ENCODE data around the gene CNOT6. TPM values are rescaled to one million over a fixed set of nuclear protein-coding genes. Genes with fewer than 3 reads are reported as not detected.
"Not testable (repeated sequence)": the region's sequence is repeated elsewhere in the genome, so short reads cannot be mapped to it uniquely, and the experiment has no call there.

The CNOT6 gene
- total RNA-seq, 1 experiment from 2014 or later = 32.8 TPM

- in situ Hi-C loops (cut with HindIII; ENCODE audit: low pct_unique_long_range_greater_than_20kb, low sequenced_read_pairs); H3K4me3 ChIP-seq (ENCODE audit: low read depth in 2 of 2, low read length in 2 of 2); CTCF ChIA-PET; H3K4me1 ChIP-seq (ENCODE audit: control insufficient read depth, insufficient read depth, low read length); H3K36me3 ChIP-seq (ENCODE audit: control insufficient read depth, insufficient read depth, low read length); DNase-seq (ENCODE audit: low read depth, low spot score); ATAC-seq; H3K27ac ChIP-seq (ENCODE audit: low read length); H3K27me3 ChIP-seq (ENCODE audit: control insufficient read depth, insufficient read depth, low read length); POLR2A ChIA-PET; H3K9me3 ChIP-seq (ENCODE audit: control insufficient read depth, insufficient read depth, low read depth, low read length); BruUV-seq (replicated peaks); intact Hi-C loops (cut with micrococcal nuclease; ENCODE audit: unreplicated experiment): not testable (repeated sequence)
These were observed 21.8 kb downstream of the CNOT6 start for GRCh38 chr5:180515974-180516373.

- in situ Hi-C loops (cut with HindIII; ENCODE audit: low pct_unique_long_range_greater_than_20kb, low sequenced_read_pairs) = no loop called here
- no peak overlapping the region for H3K4me3 ChIP-seq (ENCODE audit: low read depth in 2 of 2, low read length in 2 of 2)
- ATAC-seq (no peak), DNase-seq (ENCODE audit: low read depth, low spot score) (no peak)
- no peaks in the 10 kb centered on the region for H3K27me3 ChIP-seq (ENCODE audit: control insufficient read depth, insufficient read depth, low read length)
- no peak overlapping the region for H3K27ac ChIP-seq (ENCODE audit: low read length)
- intact Hi-C loops (cut with micrococcal nuclease; ENCODE audit: unreplicated experiment) = no loop called here
- ChIA-PET POLR2A (no interaction called here), CTCF (no interaction called here)
- H3K4me1 ChIP-seq (ENCODE audit: control insufficient read depth, insufficient read depth, low read length) = no peaks in the 10 kb centered on the region
- H3K9me3 ChIP-seq (ENCODE audit: control insufficient read depth, insufficient read depth, low read depth, low read length) = no peaks in the 10 kb centered on the region
- BruUV-seq (replicated peaks) = no TSS peak
- TF ChIP-seq, protein P1, sequence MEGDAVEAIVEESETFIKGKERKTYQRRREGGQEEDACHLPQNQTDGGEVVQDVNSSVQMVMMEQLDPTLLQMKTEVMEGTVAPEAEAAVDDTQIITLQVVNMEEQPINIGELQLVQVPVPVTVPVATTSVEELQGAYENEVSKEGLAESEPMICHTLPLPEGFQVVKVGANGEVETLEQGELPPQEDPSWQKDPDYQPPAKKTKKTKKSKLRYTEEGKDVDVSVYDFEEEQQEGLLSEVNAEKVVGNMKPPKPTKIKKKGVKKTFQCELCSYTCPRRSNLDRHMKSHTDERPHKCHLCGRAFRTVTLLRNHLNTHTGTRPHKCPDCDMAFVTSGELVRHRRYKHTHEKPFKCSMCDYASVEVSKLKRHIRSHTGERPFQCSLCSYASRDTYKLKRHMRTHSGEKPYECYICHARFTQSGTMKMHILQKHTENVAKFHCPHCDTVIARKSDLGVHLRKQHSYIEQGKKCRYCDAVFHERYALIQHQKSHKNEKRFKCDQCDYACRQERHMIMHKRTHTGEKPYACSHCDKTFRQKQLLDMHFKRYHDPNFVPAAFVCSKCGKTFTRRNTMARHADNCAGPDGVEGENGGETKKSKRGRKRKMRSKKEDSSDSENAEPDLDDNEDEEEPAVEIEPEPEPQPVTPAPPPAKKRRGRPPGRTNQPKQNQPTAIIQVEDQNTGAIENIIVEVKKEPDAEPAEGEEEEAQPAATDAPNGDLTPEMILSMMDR (IDR thresholded peaks at IDR 0.05) = no peak
- no peak for TF ChIP-seq SIN3A (IDR thresholded peaks at IDR 0.05; ENCODE audit: borderline replicate concordance, insufficient read depth, low read depth, low read length)
- TF ChIP-seq POLR2AphosphoS5 (IDR thresholded peaks at IDR 0.05; ENCODE audit: low read depth, low read length) = no peak
- TF ChIP-seq, protein P2, sequence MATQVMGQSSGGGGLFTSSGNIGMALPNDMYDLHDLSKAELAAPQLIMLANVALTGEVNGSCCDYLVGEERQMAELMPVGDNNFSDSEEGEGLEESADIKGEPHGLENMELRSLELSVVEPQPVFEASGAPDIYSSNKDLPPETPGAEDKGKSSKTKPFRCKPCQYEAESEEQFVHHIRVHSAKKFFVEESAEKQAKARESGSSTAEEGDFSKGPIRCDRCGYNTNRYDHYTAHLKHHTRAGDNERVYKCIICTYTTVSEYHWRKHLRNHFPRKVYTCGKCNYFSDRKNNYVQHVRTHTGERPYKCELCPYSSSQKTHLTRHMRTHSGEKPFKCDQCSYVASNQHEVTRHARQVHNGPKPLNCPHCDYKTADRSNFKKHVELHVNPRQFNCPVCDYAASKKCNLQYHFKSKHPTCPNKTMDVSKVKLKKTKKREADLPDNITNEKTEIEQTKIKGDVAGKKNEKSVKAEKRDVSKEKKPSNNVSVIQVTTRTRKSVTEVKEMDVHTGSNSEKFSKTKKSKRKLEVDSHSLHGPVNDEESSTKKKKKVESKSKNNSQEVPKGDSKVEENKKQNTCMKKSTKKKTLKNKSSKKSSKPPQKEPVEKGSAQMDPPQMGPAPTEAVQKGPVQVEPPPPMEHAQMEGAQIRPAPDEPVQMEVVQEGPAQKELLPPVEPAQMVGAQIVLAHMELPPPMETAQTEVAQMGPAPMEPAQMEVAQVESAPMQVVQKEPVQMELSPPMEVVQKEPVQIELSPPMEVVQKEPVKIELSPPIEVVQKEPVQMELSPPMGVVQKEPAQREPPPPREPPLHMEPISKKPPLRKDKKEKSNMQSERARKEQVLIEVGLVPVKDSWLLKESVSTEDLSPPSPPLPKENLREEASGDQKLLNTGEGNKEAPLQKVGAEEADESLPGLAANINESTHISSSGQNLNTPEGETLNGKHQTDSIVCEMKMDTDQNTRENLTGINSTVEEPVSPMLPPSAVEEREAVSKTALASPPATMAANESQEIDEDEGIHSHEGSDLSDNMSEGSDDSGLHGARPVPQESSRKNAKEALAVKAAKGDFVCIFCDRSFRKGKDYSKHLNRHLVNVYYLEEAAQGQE (IDR thresholded peaks at IDR 0.05; ENCODE audit: insufficient read depth in 1 of 2, low read depth in 2 of 2, low read length in 1 of 2) = no peak
- TF ChIP-seq TCF7L2 (IDR thresholded peaks at IDR 0.05; ENCODE audit: low read depth, low read length) = no peak
- no peaks in the 10 kb centered on the region for H3K36me3 ChIP-seq (ENCODE audit: control insufficient read depth, insufficient read depth, low read length)
These were observed 22.3 kb downstream of the CNOT6 start for GRCh38 chr5:180516440-180516839.

DNA sequence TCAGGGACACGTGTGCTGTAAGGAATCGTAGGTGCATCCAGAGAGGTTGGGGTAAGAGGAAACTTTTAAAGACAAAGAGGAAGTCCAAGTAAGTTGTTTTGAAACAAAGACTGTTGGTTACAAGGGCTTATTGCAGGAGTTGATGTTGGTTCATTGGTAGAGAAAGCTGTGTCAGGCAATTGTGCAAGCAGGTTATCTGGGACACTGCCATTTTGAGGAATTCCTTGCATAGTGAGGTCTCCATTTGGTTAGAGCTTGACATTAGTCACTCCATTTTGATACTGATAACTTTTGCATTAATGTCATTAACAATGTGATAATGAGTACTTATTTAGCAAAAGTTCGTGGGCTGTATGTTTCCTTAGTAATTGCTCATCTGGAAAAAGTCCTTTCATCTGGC lies 24.9 kb downstream of the CNOT6 start:
- no peak for TF ChIP-seq TCF7L2 (IDR thresholded peaks at IDR 0.05; ENCODE audit: low read depth, low read length)
- TF ChIP-seq, protein P1 (IDR thresholded peaks at IDR 0.05) = no peak
- TF ChIP-seq, protein P2 (IDR thresholded peaks at IDR 0.05; ENCODE audit: insufficient read depth in 1 of 2, low read depth in 2 of 2, low read length in 1 of 2) = no peak
- TF ChIP-seq POLR2AphosphoS5 (IDR thresholded peaks at IDR 0.05; ENCODE audit: low read depth, low read length) = no peak
- no peak for TF ChIP-seq SIN3A (IDR thresholded peaks at IDR 0.05; ENCODE audit: borderline replicate concordance, insufficient read depth, low read depth, low read length)
- no peak overlapping the region for H3K27ac ChIP-seq (ENCODE audit: low read length)
- H3K4me1 ChIP-seq (ENCODE audit: control insufficient read depth, insufficient read depth, low read length) = no peaks in the 10 kb centered on the region; the same call in 1 of the 2 replicates
- H3K4me3 ChIP-seq (ENCODE audit: low read depth in 2 of 2, low read length in 2 of 2) = no peak overlapping the region
- POLR2A ChIA-PET = no interaction called here
- no peaks in the 10 kb centered on the region for H3K36me3 ChIP-seq (ENCODE audit: control insufficient read depth, insufficient read depth, low read length)
- H3K9me3 ChIP-seq (ENCODE audit: control insufficient read depth, insufficient read depth, low read depth, low read length) = no peaks in the 10 kb centered on the region
- DNase-seq (ENCODE audit: low read depth, low spot score) = no peak
- CTCF ChIA-PET = interaction anchor here (0.9 kb wide), 1 partner anchor 190 kb away, joined by 3 read pairs; no protein-coding TSS in a partner anchor
- BruUV-seq (replicated peaks) = no TSS peak
- in situ Hi-C loops (cut with HindIII; ENCODE audit: low pct_unique_long_range_greater_than_20kb, low sequenced_read_pairs) = no loop called here
- intact Hi-C loops (cut with micrococcal nuclease; ENCODE audit: unreplicated experiment) = no loop called here
- no peaks in the 10 kb centered on the region for H3K27me3 ChIP-seq (ENCODE audit: control insufficient read depth, insufficient read depth, low read length)
- ATAC-seq = no peak
